Measurements from ENCODE around the gene FNDC11.

DNA sequence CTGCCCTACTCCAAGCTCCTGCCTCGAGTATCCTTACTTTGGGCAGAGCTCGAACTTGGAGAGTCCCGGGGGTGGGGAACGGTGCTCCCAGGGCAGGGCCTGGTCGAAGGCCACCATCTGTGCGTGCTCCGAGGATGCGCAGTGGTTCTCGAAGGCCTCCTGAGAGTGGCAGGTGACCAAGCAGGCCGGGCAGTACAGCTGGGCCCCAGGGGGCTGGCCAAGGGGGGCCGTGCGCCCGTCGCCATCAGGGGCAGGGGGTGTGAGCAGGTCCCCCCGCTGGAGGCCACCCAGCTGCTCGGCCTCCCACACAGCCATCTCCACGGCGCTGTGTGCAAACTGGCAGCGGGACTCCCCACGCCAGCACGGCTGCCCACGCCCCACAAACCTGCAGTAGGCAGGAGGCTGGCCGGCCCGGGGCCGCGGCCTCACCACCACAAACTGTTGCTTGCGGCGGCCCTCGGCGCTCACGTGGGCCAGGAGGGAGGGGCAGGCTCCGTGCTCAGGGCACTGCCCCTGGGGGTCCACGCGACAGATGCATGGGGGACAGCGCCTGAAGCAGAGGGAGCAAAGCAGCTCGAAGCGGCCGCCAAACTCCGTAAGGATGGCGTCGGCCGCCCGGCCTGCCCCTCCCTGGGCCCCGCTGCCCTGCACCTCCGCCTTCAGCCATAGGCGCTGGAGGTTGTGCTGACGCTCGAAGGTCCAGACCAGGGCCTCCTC is 18.3 kb downstream of the FNDC11 start:
- no peak for TF ChIP-seq POLR2AphosphoS5 (IDR thresholded peaks at IDR 0.05)
- TF ChIP-seq, protein P1, sequence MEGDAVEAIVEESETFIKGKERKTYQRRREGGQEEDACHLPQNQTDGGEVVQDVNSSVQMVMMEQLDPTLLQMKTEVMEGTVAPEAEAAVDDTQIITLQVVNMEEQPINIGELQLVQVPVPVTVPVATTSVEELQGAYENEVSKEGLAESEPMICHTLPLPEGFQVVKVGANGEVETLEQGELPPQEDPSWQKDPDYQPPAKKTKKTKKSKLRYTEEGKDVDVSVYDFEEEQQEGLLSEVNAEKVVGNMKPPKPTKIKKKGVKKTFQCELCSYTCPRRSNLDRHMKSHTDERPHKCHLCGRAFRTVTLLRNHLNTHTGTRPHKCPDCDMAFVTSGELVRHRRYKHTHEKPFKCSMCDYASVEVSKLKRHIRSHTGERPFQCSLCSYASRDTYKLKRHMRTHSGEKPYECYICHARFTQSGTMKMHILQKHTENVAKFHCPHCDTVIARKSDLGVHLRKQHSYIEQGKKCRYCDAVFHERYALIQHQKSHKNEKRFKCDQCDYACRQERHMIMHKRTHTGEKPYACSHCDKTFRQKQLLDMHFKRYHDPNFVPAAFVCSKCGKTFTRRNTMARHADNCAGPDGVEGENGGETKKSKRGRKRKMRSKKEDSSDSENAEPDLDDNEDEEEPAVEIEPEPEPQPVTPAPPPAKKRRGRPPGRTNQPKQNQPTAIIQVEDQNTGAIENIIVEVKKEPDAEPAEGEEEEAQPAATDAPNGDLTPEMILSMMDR (IDR thresholded peaks at IDR 0.05), result no peak

Data from prostate gland (tissue), 2 donors.